ENCODE results near the gene AUH.

GRCh38 chr9:91374939-91375338, 13.2 kb upstream of the AUH start:
- no peak for TF ChIP-seq CTCF (conservative IDR thresholded peaks at IDR 0.05 in 1 of 2, IDR thresholded peaks at IDR 0.05 in 1 of 2; ENCODE audit: low read depth in 1 of 2, low read length in 2 of 2)
- TF ChIP-seq EZH2 (IDR thresholded peaks at IDR 0.05; ENCODE audit: low read length, missing control alignments), result no peak

All from fibroblast of lung (primary cell).